DMS153 (cell line): ENCODE data around the gene TTC23L.
"Not testable (repeated sequence)": the region's sequence is repeated elsewhere in the genome, so short reads cannot be mapped to it uniquely, and the experiment has no call there.

Experiments
- DNase-seq: peaks from one replicate; lab custom pipeline; 2025; lab: John Stamatoyannopoulos, UW

The TTC23L gene

GRCh38 chr5:34838785-34839714, at the start of gene TTC23L:
TSS of gene TTC23L (plus strand) at chr5:34839164. CDS start at chr5:34840672, 1,508 bp downstream.
- peak; percentile 97 for DNase-seq

GRCh38 chr5:34789639-34790038, 49.3 kb upstream of the TTC23L start:
- no peak for DNase-seq

GRCh38 chr5:34790069-34790468, 48.9 kb upstream of the TTC23L start:
- DNase-seq = no peak

GRCh38 chr5:34791761-34792244, 47.2 kb upstream of the TTC23L start:
- DNase-seq = no peak

GRCh38 chr5:34802834-34803563, 36.0 kb upstream of the TTC23L start:
- no peak for DNase-seq

- DNase-seq = no peak
Measured at GRCh38 chr5:34803974-34804732, 34.8 kb upstream of the TTC23L start.

GRCh38 chr5:34804913-34805312, 34.1 kb upstream of the TTC23L start:
- DNase-seq = no peak

GRCh38 chr5:34806532-34806931, 32.4 kb upstream of the TTC23L start:
- no peak for DNase-seq

- DNase-seq = no peak
Measured at GRCh38 chr5:34811706-34812105, 27.3 kb upstream of the TTC23L start.

GRCh38 chr5:34813509-34813908, 25.5 kb upstream of the TTC23L start:
- DNase-seq = no peak

- DNase-seq = no peak
Measured at GRCh38 chr5:34817558-34818351, 21.2 kb upstream of the TTC23L start.

GRCh38 chr5:34818717-34819116, 20.2 kb upstream of the TTC23L start:
- DNase-seq = no peak

- no peak for DNase-seq
Measured at GRCh38 chr5:34820593-34820992, 18.4 kb upstream of the TTC23L start.

GRCh38 chr5:34822956-34823715, 15.8 kb upstream of the TTC23L start:
- no peak for DNase-seq

- DNase-seq = no peak
Measured at GRCh38 chr5:34826347-34826746, 12.6 kb upstream of the TTC23L start.

- no peak for DNase-seq
Measured at GRCh38 chr5:34827588-34828506, 11.1 kb upstream of the TTC23L start.

GRCh38 chr5:34830827-34831226, 8.1 kb upstream of the TTC23L start:
- not testable (repeated sequence) for DNase-seq

- DNase-seq = no peak
Measured at GRCh38 chr5:34831303-34831702, 7.7 kb upstream of the TTC23L start.

GRCh38 chr5:34832568-34832967, 6.4 kb upstream of the TTC23L start:
- no peak for DNase-seq
